GM23338 (cell line): ENCODE measurements around the gene DAB1. TPM values are rescaled to one million over a fixed set of nuclear protein-coding genes. Genes with fewer than 3 reads are reported as not detected.
"Not testable (repeated sequence)": the region's sequence is repeated elsewhere in the genome, so short reads cannot be mapped to it uniquely, and the experiment has no call there.

Source experiments
- ATAC-seq: fragments of 200-7000 bp; cut with Tn5 transposase; 3 replicates; pipeline ENCODE4 v1.9.1; 2020
- DNase-seq: peaks from one replicate; pipeline ENCODE4 v3.0.0-alpha.2; 2015; ENCODE audit warnings: low spot score
- H2AFZ ChIP-seq: fragments of 200-600 bp; sonication (generic); 2 replicates; pipeline ENCODE4 v1.8.0; 2016; ENCODE audit warnings: antibody characterized with exemption, mild to moderate bottlenecking, moderate library complexity
- H3F3A ChIP-seq: fragments of 200-600 bp; sonication (generic); replicated peaks from 2 replicates; pipeline ENCODE4 v1.8.0; 2017; ENCODE audit warnings: antibody characterized with exemption, mixed run types, low read depth
- H3K27ac ChIP-seq: fragments of 200-600 bp; sonication (generic); 2 replicates; pipeline ENCODE4 v1.6.1; 2016; ENCODE audit warnings: low read depth
- H3K27me3 ChIP-seq: fragments of 200-600 bp; sonication (generic); 2 replicates; pipeline ENCODE4 v1.8.0; 2016; ENCODE audit warnings: mild to moderate bottlenecking, mixed run types, moderate library complexity; ENCODE audit not compliant: insufficient read depth
- H3K36me3 ChIP-seq: fragments of 200-600 bp; sonication (generic); 2 replicates; pipeline ENCODE4 v1.8.0; 2016; ENCODE audit warnings: mild to moderate bottlenecking; ENCODE audit not compliant: insufficient read depth
- H3K4me1 ChIP-seq: fragments of 200-600 bp; sonication (generic); 2 replicates; pipeline ENCODE4 v1.8.0; 2016; ENCODE audit warnings: mild to moderate bottlenecking, moderate library complexity; ENCODE audit not compliant: insufficient read depth
- H3K4me2 ChIP-seq: fragments of 200-600 bp; sonication (generic); 2 replicates; pipeline ENCODE4 v1.7.1; 2017; ENCODE audit warnings: mixed run types
- H3K4me3 ChIP-seq: fragments of 200-600 bp; sonication (generic); 2 replicates; pipeline ENCODE4 v1.6.1; 2016; ENCODE audit warnings: mixed run types
- H3K79me2 ChIP-seq: fragments of 200-600 bp; sonication (generic); replicated peaks from 2 replicates; pipeline ENCODE4 v1.8.0; 2017; ENCODE audit warnings: mild to moderate bottlenecking; ENCODE audit not compliant: insufficient read depth
- H3K9me2 ChIP-seq: fragments of 200-600 bp; sonication (generic); 2 replicates; pipeline ENCODE4 v1.8.0; 2017; ENCODE audit not compliant: insufficient read depth
- H4K20me1 ChIP-seq: fragments of 200-600 bp; sonication (generic); replicated peaks from 2 replicates; pipeline ENCODE4 v1.8.0; 2017; ENCODE audit warnings: mild to moderate bottlenecking; ENCODE audit not compliant: insufficient read depth
- H3K27ac Mint-ChIP-seq: 2 replicates; pipeline ENCODE4 v1.8.0; 2020; ENCODE audit warnings: inconsistent platforms, mild to moderate bottlenecking, moderate library complexity, mixed read lengths
- H3K27me3 Mint-ChIP-seq: 3 replicates; pipeline ENCODE4 v1.8.0; 2022; ENCODE audit warnings: low read depth, mild to moderate bottlenecking, moderate library complexity, mixed read lengths, inconsistent platforms; ENCODE audit not compliant: insufficient read depth, poor library complexity
- H3K36me3 Mint-ChIP-seq: 3 replicates; pipeline ENCODE4 v1.8.0; 2021; ENCODE audit warnings: low read depth, mild to moderate bottlenecking, inconsistent platforms, moderate library complexity, mixed read lengths
- H3K4me1 Mint-ChIP-seq: 3 replicates; pipeline ENCODE4 v1.8.0; 2020; ENCODE audit warnings: mild to moderate bottlenecking, inconsistent platforms, mixed read lengths
- H3K4me3 Mint-ChIP-seq: 3 replicates; pipeline ENCODE4 v1.8.0; 2021; ENCODE audit warnings: moderate library complexity, mild to moderate bottlenecking, inconsistent platforms, mixed read lengths
- H3K9me3 Mint-ChIP-seq: 3 replicates; pipeline ENCODE4 v1.8.0; 2020; ENCODE audit warnings: moderate library complexity, mild to moderate bottlenecking, inconsistent platforms, mixed read lengths
- CREB1 ChIP-seq: fragments of 250-450 bp; sonication (Bioruptor Pico); IDR thresholded peaks from 2 replicates; pipeline ENCODE4 v1.5.0; 2020; ENCODE audit warnings: low read depth, mild to moderate bottlenecking, moderate library complexity
- ETS1 ChIP-seq: IDR thresholded peaks from 2 replicates; pipeline ENCODE4 v1.6.1; 2016; ENCODE audit warnings: antibody characterized with exemption
- EZH2 ChIP-seq: fragments of 200-600 bp; sonication (generic); IDR thresholded peaks from one replicate; pipeline ENCODE4 v1.8.0; 2017; ENCODE audit warnings: antibody characterized with exemption, mild to moderate bottlenecking, low read depth; ENCODE audit not compliant: unreplicated experiment
- EZH2phosphoT487 ChIP-seq: fragments of 200-600 bp; sonication (generic); IDR thresholded peaks from one replicate; pipeline ENCODE4 v1.8.1; 2018; ENCODE audit warnings: antibody characterized with exemption; ENCODE audit not compliant: unreplicated experiment
- JUNB ChIP-seq: IDR thresholded peaks from one replicate; pipeline ENCODE4 v1.6.1; 2016; ENCODE audit warnings: antibody characterized with exemption; ENCODE audit not compliant: unreplicated experiment
- STAT1 ChIP-seq: IDR thresholded peaks from one replicate; pipeline ENCODE4 v1.6.1; 2016; ENCODE audit warnings: antibody characterized with exemption; ENCODE audit not compliant: unreplicated experiment
- ZNF114 ChIP-seq: fragments of 250-450 bp; sonication (Bioruptor Pico); IDR thresholded peaks from 2 replicates; pipeline ENCODE4 v1.5.0; 2020; ENCODE audit warnings: mild to moderate bottlenecking, moderate library complexity
- polyA plus RNA-seq: library from polyadenylated mRNA; unstranded; fragments of >200 nt; fragmentation: Nextera tagmentation; extraction: Ambion mirVana; gene quantifications from 2 replicates; pipeline ENCODE4 v1.2.1, GENCODE V29; 2016
- total RNA-seq: library from RNA; depleted of rRNA; stranded (reverse); fragments of >200 nt; shearing (Covaris generic); gene quantifications from 2 replicates; pipeline ENCODE4 v1.2.3, GENCODE V29; 2014
- TF ChIP-seq, protein P1 (sequence below), 2 experiments: fragments of 200-600 bp in 1 of 2; sonication (generic) in 1 of 2; conservative IDR thresholded peaks; 2 replicates each; pipeline versions ENCODE4 v1.5.1 to v1.6.1; 2016 to 2017; ENCODE audit warnings: antibody characterized with exemption in 2 of 2, low read depth in 2 of 2, mild to moderate bottlenecking in 2 of 2, moderate library complexity in 1 of 2

Gene DAB1
- total and polyA plus RNA-seq, 2 experiments from 2014 or later: 12.8 to 14.5 TPM

DNA sequence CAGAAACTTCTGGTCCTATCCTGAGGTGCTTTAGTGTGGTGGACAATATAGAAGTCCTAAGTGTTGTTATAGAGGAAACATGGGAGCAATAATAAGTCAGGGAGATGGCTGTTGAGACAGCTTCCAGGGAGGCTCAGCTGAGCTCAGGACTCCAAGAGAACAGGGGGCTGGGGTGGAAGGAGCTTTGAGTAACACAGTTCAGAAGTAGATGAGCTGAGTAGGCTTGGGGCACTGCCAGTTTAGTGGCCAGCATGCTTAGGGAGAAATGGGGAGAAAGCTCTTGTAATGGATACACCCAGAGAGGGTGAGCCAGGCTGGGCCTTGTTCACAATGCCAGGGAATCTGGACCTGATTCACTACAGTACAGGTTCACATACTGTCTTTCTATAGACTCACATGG, 201.6 kb downstream of the DAB1 start:
- Mint-ChIP-seq H3K4me3 (no peak overlapping the region), H3K9me3 (peaks cover 4% of the 10 kb centered on the region; the same call in 2 of the 3 replicates), H3K27me3 (peaks cover 7% of the 10 kb centered on the region), H3K27ac (no peak overlapping the region), H3K36me3 (no peaks in the 10 kb centered on the region; the same call in 2 of the 3 replicates), H3K4me1 (peaks cover 25% of the 10 kb centered on the region)
- Histone ChIP-seq H3K27ac (no peak overlapping the region), H3K9me2 (peaks cover 11% of the 10 kb centered on the region), H3F3A (no peaks in the 10 kb centered on the region), H4K20me1 (no peaks in the 10 kb centered on the region), H3K4me1 (peaks cover 5% of the 10 kb centered on the region; the same call in 1 of the 2 replicates), H3K4me3 (no peak overlapping the region), H3K36me3 (no peaks in the 10 kb centered on the region), H3K79me2 (no peaks in the 10 kb centered on the region), H3K4me2 (no peak overlapping the region), H3K27me3 (no peaks in the 10 kb centered on the region), H2AFZ (no peak overlapping the region)
- TF ChIP-seq ZNF114 (no peak), ETS1 (no peak), EZH2phosphoT487 (no peak), EZH2 (no peak), CREB1 (CRISPR knock-in tag) (no peak), STAT1 (no peak), JUNB (no peak)
- DNase-seq: no peak
- ATAC-seq: no peak

GRCh38 chr1:57220905-57221304, 203.0 kb downstream of the DAB1 start:
- H3K79me2 ChIP-seq, H3K27me3 Mint-ChIP-seq, H3F3A ChIP-seq, H2AFZ ChIP-seq, DNase-seq, H4K20me1 ChIP-seq, H3K9me3 Mint-ChIP-seq, H3K27me3 ChIP-seq, ATAC-seq, H3K36me3 Mint-ChIP-seq, H3K36me3 ChIP-seq, H3K4me3 Mint-ChIP-seq, H3K4me2 ChIP-seq, H3K4me1 ChIP-seq, H3K27ac Mint-ChIP-seq, H3K27ac ChIP-seq, H3K4me3 ChIP-seq: not testable (repeated sequence)
- H3K4me1 Mint-ChIP-seq: peaks cover 20% of the 10 kb centered on the region; the same call in 2 of the 3 replicates
- peaks cover 11% of the 10 kb centered on the region for H3K9me2 ChIP-seq

GRCh38 chr1:57218487-57219079, 205.3 kb downstream of the DAB1 start:
- Mint-ChIP-seq H3K36me3 (no peaks in the 10 kb centered on the region), H3K4me1 (peaks cover 18% of the 10 kb centered on the region), H3K27me3 (peaks cover 4% of the 10 kb centered on the region), H3K4me3 (no peak overlapping the region), H3K9me3 (peaks cover 4% of the 10 kb centered on the region; the same call in 2 of the 3 replicates), H3K27ac (no peak overlapping the region)
- Histone ChIP-seq H3K9me2 (no peaks in the 10 kb centered on the region), H3K27me3 (no peaks in the 10 kb centered on the region), H3K79me2 (peaks cover 3% of the 10 kb centered on the region; the same call in 1 of the 2 replicates), H3K36me3 (no peaks in the 10 kb centered on the region), H2AFZ (no peak overlapping the region), H3K4me2 (no peak overlapping the region), H4K20me1 (no peaks in the 10 kb centered on the region), H3F3A (no peaks in the 10 kb centered on the region), H3K4me3 (no peak overlapping the region), H3K4me1 (peaks cover 13% of the 10 kb centered on the region), H3K27ac (no peak overlapping the region)
- ATAC-seq (peak; percentile 26; the same call in 1 of the 3 replicates), DNase-seq (peak; percentile 40)
- TF ChIP-seq ZNF114: no peak
- TF ChIP-seq, protein P1, sequence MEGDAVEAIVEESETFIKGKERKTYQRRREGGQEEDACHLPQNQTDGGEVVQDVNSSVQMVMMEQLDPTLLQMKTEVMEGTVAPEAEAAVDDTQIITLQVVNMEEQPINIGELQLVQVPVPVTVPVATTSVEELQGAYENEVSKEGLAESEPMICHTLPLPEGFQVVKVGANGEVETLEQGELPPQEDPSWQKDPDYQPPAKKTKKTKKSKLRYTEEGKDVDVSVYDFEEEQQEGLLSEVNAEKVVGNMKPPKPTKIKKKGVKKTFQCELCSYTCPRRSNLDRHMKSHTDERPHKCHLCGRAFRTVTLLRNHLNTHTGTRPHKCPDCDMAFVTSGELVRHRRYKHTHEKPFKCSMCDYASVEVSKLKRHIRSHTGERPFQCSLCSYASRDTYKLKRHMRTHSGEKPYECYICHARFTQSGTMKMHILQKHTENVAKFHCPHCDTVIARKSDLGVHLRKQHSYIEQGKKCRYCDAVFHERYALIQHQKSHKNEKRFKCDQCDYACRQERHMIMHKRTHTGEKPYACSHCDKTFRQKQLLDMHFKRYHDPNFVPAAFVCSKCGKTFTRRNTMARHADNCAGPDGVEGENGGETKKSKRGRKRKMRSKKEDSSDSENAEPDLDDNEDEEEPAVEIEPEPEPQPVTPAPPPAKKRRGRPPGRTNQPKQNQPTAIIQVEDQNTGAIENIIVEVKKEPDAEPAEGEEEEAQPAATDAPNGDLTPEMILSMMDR (conservative IDR thresholded peaks at IDR 0.05; ENCODE audit: low read depth in 2 of 2): no peak
